Activated CD4-positive, alpha-beta memory T cell treated with anti-CD3 and anti-CD28 coated beads for 36 hours (primary cell): ENCODE data around the gene CLEC11A. TPM values are rescaled to one million over a fixed set of nuclear protein-coding genes. Genes with fewer than 3 reads are reported as not detected.

Experiments used
- CTCF ChIA-PET: fragments of 350-600 bp; sonication (Branson Sonifier 250); formaldehyde crosslinking; loops from one replicate; lab custom pipeline; 2021; ENCODE audit warnings: antibody characterized with exemption, inconsistent platforms; lab: Charles Lee
- POLR2A ChIA-PET: fragments of 350-600 bp; sonication (Branson Sonifier 250); formaldehyde crosslinking; loops from one replicate; lab custom pipeline; 2021; ENCODE audit warnings: antibody characterized with exemption; lab: Charles Lee
- DNase-seq: peaks from one replicate; pipeline ENCODE4 v3.0.0-alpha.2; 2020
- H3K27ac Mint-ChIP-seq: one replicate; pipeline ENCODE4 v1.8.0; 2021; ENCODE audit warnings: mixed read lengths
- H3K27me3 Mint-ChIP-seq: one replicate; pipeline ENCODE4 v1.8.0; 2021; ENCODE audit warnings: mixed read lengths
- H3K36me3 Mint-ChIP-seq: one replicate; pipeline ENCODE4 v1.8.0; 2021; ENCODE audit warnings: mixed read lengths
- H3K4me1 Mint-ChIP-seq: one replicate; pipeline ENCODE4 v1.8.0; 2021; ENCODE audit warnings: low read depth, mixed read lengths
- H3K4me3 Mint-ChIP-seq: one replicate; pipeline ENCODE4 v1.8.0; 2021; ENCODE audit warnings: mild to moderate bottlenecking, mixed read lengths
- H3K9me3 Mint-ChIP-seq: one replicate; pipeline ENCODE4 v1.8.0; 2021; ENCODE audit warnings: mixed read lengths
- intact Hi-C: fragments of 100-400 bp; cut with micrococcal nuclease; formaldehyde crosslinking; loops from one replicate; pipeline ENCODE4 v1.15.1; 2023
- total RNA-seq, 2 experiments: library from RNA; stranded (reverse); gene quantifications; one replicate each; pipeline ENCODE4 v1.2.3, GENCODE V29; 2021

CLEC11A gene
- total RNA-seq, 2 experiments from 2014 or later: 0.41 to 0.71 TPM

DNA sequence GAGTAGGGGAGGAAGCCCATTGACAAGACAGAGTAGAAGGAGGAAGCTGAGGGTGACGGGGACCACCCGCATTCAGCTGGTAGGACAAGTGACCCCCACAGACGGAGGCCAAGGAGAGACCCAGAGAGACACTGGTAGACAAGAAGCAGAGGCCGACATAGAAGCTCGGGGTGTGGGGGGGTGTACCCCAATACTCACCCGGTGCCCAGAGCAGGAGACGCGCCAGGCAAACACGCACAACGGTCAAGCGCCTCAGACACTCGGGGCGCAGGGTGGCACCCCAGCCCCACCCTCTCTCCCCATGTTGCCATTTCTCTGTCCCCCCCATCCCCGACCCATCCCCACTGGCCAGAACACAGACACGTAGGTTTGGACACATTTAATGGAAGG lies 27.1 kb upstream of the CLEC11A start:
- ChIA-PET POLR2A (no interaction called here), CTCF (no interaction called here)
- DNase-seq: no peak
- Mint-ChIP-seq H3K27ac (no peak overlapping the region), H3K27me3 (peaks cover 48% of the 10 kb centered on the region), H3K9me3 (no peaks in the 10 kb centered on the region), H3K4me3 (no peak overlapping the region), H3K4me1 (no peaks in the 10 kb centered on the region), H3K36me3 (no peaks in the 10 kb centered on the region)
- intact Hi-C loops: no loop called here

DNA sequence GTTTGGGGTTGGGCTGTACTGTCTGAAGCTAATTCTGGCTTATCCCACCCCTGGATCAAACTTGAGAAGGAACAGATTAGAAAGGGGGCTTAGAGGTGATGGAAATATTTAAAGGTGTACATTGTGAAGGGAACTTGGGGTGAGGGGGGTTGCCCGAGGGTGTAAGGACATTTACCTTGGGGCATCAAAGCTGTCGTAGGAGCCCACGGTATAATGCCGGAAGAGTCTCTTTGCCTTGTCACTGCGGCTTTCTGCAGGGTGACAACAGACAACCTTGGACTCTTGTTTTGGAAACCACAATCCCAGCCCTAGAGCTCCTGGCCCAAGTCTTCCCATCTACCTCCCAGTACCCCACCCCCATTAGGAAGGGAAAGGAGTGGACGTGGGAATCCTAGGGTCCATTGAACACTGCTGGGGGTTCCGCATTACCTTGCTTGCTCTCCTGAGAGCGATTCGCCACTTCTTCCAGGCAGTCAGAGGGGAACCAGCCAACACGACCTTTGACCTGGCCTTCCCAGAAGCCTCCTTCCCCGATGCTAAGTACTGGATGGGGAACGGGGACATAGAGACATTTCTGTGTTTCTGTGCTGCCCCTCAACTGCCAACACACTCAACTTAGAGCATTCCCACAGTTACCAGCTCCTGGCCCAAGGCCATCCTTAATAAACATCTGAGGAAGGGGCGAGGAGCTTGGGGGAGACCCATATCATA lies 25.6 kb upstream of the CLEC11A start:
- no peaks in the 10 kb centered on the region for H3K9me3 Mint-ChIP-seq
- H3K36me3 Mint-ChIP-seq: no peaks in the 10 kb centered on the region
- no peak overlapping the region for H3K27ac Mint-ChIP-seq
- intact Hi-C loops: no loop called here
- DNase-seq: no peak
- H3K27me3 Mint-ChIP-seq: peaks cover 41% of the 10 kb centered on the region
- ChIA-PET CTCF (interaction anchor here (1.1 kb wide), 1 partner anchor 28 kb away, joined by 3 read pairs; no protein-coding TSS in a partner anchor), POLR2A (no interaction called here)
- H3K4me1 Mint-ChIP-seq: no peaks in the 10 kb centered on the region
- no peak overlapping the region for H3K4me3 Mint-ChIP-seq

DNA sequence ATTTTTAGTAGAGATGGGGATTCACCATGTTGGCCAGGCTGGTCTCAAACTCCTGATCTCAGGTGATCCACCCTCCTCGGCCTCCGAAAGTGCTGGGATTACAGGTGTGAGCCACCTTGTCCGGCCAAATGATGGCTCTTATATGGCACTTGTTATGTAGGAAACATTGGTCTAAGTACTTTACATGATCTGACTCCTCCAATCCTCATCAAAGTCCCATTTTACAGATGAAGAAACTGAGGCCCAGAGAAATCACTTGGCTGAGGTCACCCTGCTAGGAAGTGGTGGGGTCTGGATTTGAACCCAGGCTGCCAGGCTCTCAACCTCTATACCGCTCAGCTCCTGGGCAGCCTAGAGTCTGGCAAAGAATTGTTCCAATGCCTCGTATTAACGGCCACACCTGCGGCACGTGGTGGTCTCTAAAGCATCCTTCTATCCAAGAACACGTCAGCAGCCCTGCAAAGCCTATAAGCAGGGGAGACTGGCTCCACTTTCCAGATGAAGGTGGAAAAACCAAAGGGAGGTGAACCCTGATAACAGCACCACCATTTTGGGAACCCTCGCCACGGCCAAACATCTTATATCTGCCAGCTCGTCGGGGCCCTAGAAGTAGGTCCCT lies 21.7 kb upstream of the CLEC11A start:
- H3K27me3 Mint-ChIP-seq: peaks cover 45% of the 10 kb centered on the region
- CTCF ChIA-PET: no interaction called here
- POLR2A ChIA-PET: no interaction called here

DNA sequence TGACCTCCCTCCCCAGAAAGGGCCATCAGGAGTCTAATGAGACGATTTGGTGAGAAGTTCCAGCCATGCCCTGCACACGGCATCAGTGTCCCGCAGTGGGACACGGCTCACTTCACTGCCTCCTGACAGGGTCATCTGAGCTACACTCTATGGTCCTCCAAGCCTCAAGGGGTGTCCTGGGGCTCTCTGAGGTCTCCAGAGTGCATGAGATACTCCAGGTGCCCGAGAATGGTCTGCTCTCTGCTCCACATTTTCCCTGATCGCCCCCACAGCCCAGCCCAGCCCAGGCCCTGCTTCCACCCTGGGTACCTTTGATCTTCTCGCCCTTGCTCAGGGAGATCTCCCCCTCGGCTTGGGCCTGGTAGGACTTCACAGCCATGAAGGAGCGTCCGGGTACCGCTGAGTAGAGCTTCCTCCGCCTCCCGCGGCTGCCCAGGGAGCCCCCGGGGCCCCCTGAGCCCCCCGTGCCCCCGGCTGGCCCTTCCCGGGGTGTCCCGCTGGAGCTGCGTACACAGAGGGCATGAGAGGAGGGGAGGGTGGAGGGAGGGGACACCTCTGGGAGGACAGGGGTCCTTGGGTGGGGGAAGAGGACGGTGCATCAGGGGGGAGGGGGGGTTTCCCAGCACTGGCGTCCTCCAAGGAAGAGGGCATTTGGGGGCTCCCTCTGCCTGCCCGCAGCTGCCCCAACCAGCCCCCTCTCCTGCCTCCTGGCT lies 20.9 kb upstream of the CLEC11A start:
- ChIA-PET POLR2A (no interaction called here), CTCF (no interaction called here)
- intact Hi-C loops: no loop called here
- Mint-ChIP-seq H3K9me3 (no peaks in the 10 kb centered on the region), H3K36me3 (no peaks in the 10 kb centered on the region), H3K4me3 (no peak overlapping the region), H3K4me1 (no peaks in the 10 kb centered on the region), H3K27me3 (peaks cover 43% of the 10 kb centered on the region), H3K27ac (no peak overlapping the region)
- DNase-seq: no peak

More for the DNA sequence above, 21.7 kb upstream of the CLEC11A start:
- DNase-seq: no peak
- no peaks in the 10 kb centered on the region for H3K9me3 Mint-ChIP-seq
- H3K4me1 Mint-ChIP-seq: no peaks in the 10 kb centered on the region
- no peak overlapping the region for H3K4me3 Mint-ChIP-seq
- intact Hi-C loops: no loop called here
- H3K36me3 Mint-ChIP-seq: no peaks in the 10 kb centered on the region
- no peak overlapping the region for H3K27ac Mint-ChIP-seq

DNA sequence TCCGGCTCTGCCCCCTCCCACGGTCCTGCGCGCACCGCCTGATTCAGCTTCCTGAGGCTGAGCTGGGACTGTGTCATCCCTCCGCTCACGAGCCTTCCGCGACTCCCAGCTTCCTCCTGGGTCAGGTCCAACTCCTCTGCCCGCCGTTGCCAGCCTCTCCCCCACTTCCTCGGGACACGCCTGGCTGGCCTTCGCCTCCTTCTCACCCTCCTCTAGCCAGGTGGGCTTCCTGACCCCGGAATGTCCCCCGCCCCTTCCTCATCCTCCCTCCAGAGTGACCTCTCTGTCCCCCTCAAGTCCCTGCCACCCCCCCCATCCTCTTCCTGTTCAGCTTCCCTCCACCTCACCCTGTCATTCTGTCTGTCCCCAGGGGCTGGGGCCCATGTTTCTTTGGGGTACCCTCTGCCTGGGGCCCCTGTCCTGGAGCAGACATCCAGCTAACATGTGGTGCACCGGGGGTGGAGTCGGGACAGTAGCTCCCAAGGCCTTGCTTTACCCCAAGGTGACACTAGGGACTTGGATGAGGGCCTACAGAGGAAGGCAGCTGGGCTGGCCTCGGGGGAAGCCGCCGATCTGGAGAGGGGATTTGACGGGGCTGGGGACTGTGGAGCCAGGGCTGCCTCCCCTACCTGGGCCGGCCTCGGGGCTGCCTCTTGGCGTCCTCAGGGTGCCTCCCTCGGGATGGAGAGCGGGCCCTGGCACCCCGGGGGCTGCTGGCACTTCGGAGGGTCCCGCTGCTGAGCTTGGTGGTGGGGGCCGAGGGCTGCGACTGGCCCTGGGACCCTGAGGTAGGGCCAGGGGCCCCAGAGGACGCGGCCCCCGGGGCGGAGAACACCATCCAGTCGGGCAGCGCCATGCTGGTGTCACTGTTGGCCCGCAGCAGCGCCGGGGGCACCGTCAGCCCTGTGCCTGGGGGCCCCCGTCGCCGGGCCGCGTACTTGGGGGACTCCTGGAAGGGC lies 20.0 kb upstream of the CLEC11A start:
- Mint-ChIP-seq H3K4me1 (no peaks in the 10 kb centered on the region), H3K27ac (no peak overlapping the region), H3K27me3 (peaks cover 38% of the 10 kb centered on the region), H3K9me3 (no peaks in the 10 kb centered on the region), H3K36me3 (no peaks in the 10 kb centered on the region), H3K4me3 (no peak overlapping the region)
- intact Hi-C loops: no loop called here
- ChIA-PET POLR2A (no interaction called here), CTCF (no interaction called here)
- no peak for DNase-seq

DNA sequence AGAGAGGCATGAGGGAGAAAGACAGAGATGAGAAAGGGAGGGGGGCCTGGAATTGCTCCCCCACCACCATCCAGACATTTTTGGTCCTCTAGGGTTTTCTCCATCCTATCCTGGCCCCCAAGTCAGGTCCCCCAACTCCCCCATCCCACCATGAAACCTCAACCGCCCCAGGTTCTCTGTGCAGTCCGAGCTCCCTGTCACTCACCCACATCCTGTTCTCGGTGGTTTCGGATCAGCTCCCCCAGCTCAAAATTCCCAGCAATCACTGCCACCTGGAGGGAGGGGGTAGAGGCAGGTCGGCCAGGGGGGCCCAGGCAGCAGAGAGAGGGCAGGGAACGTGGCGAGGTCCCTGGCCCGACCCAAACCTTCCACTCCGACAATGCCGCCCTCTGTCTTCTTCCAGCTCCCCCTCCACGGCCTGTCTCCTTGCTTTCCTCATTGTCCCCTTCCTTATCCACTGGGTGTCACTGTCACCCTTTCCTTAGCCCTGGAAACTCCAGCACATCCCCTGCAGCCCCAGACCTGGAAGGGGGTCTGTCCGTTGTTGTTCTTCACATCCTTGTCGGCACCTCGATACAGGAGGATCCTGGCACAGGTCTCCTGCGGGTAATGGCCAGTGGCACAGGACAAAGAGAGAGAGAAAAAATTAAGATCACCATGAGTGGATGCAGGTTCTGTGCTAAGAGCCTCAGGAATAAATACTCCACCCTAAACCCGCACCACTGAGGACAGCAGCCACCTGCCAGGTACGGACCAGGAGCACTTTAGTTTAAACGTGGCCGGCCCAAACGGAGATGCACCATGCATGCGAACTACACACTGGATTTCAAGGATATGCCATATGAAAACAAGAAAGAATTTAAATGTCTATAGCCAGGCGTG lies 19.0 kb upstream of the CLEC11A start:
- H3K27me3 Mint-ChIP-seq: peaks cover 42% of the 10 kb centered on the region
- intact Hi-C loops: no loop called here
- H3K27ac Mint-ChIP-seq: no peak overlapping the region
- POLR2A ChIA-PET: no interaction called here
- H3K9me3 Mint-ChIP-seq: no peaks in the 10 kb centered on the region
- no peaks in the 10 kb centered on the region for H3K4me1 Mint-ChIP-seq
- DNase-seq: no peak
- H3K4me3 Mint-ChIP-seq: no peak overlapping the region
- H3K36me3 Mint-ChIP-seq: no peaks in the 10 kb centered on the region
- CTCF ChIA-PET: interaction anchor here (3.2 kb wide), 1 partner anchor 21 kb away, joined by 11 read pairs; no protein-coding TSS in a partner anchor

DNA sequence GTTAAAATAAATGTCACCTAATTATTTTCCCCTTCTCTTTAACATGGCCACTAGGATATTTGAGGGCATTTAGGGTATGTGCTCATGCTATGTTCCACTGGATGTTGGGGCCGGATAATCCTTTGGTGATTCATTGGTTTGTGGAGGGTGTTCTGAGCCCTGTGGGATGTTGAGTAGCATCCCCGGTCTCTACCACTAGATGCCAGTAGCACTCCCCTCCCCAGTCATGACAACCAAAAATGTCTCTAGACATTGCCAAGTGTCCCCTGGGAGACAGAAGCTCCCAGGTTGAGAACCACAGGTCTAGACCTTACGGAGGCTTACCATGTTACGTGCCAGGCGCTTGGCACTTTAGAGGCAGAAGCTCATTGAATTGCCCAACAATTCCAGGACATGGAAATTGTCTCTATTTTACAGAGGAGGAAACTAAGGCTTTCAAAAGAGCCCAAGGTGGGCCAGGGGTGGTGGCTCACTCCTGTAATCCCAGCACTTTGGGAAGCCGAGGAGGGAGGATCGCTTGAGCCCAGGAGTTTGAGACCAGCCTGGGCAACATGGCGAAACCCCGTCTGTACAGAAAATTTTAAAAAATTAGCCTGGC lies 17.6 kb upstream of the CLEC11A start:
- Mint-ChIP-seq H3K27ac (no peak overlapping the region), H3K36me3 (no peaks in the 10 kb centered on the region), H3K4me1 (no peaks in the 10 kb centered on the region), H3K9me3 (no peaks in the 10 kb centered on the region), H3K4me3 (no peak overlapping the region), H3K27me3 (peaks cover 36% of the 10 kb centered on the region)
- POLR2A ChIA-PET: no interaction called here
- intact Hi-C loops: loop anchor here (5.0 kb wide), 1 partner anchor 217 kb away; no protein-coding TSS in a partner anchor
- DNase-seq: peak; percentile 48
- CTCF ChIA-PET: interaction anchor here (0.6 to 3.2 kb wide), 3 partner anchors 19 to 78 kb away, joined by 4 to 11 read pairs (median 9); no protein-coding TSS in a partner anchor

DNA sequence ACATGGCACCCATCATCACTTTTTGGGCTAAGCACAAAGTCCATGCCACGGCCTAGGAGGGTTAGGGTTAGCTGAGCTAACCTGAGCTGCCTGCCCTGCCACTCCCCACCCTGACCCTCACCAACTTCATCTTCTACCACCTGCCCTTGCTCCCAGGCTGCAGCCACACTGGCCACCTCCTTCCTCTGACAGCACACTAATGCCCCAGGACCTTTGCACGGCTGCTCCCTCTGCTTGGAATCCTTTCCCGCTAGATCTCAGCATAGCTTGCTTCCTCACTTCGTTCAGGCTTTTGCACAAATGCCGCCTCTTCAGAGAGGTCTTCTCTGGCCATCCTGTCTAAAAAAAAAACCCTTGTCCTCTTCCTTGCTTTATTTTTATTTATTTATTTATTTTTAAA lies 16.8 kb upstream of the CLEC11A start:
- CTCF ChIA-PET: interaction anchor here (2.7 to 3.2 kb wide), 2 partner anchors 18 to 77 kb away, joined by 9 to 11 read pairs; no protein-coding TSS in a partner anchor
- no peak overlapping the region for H3K27ac Mint-ChIP-seq
- POLR2A ChIA-PET: no interaction called here
- no peak overlapping the region for H3K4me3 Mint-ChIP-seq
- no peaks in the 10 kb centered on the region for H3K4me1 Mint-ChIP-seq
- H3K27me3 Mint-ChIP-seq: peaks cover 35% of the 10 kb centered on the region
- intact Hi-C loops: loop anchor here (5.0 kb wide), 1 partner anchor 216 kb away; no protein-coding TSS in a partner anchor
- no peaks in the 10 kb centered on the region for H3K9me3 Mint-ChIP-seq
- no peaks in the 10 kb centered on the region for H3K36me3 Mint-ChIP-seq
- DNase-seq: no peak

DNA sequence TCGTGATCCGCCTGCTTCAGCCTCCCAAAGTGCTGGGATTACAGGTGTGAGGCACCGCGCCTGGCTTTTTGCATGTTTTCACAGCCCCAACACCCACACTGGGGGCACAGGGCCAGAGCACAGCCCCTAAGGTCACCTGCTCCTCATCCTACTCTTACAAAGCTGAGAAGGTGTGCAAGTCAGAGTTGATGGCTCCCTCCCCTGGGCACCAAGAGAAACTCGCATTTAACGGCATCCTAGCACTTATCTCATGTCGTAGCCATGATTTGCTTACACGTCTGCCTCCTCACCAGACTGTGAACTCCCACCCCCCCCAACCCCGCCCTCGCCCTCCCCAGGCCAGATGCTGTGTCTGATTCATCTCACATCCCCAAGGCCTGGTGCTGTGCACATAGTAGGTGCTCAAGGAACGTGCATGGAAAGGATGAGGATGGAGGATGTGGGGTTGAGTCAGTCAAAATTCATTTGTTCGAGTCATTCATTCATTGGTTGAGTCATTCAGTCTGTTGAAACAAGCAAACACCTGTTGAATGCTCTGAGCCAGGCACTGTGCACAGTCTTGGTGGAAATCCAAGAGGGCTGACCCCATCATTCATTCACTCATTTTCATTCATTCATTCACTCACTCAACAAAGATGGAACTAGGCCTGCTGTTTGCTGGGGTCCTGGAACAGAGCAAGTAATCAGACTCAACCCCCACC lies 14.8 kb upstream of the CLEC11A start:
- intact Hi-C loops: loop anchor here (5.0 kb wide), 1 partner anchor 214 kb away; no protein-coding TSS in a partner anchor
- H3K4me3 Mint-ChIP-seq: no peak overlapping the region
- CTCF ChIA-PET: no interaction called here
- no peaks in the 10 kb centered on the region for H3K9me3 Mint-ChIP-seq
- no peak overlapping the region for H3K27ac Mint-ChIP-seq
- POLR2A ChIA-PET: no interaction called here
- H3K4me1 Mint-ChIP-seq: no peaks in the 10 kb centered on the region
- H3K27me3 Mint-ChIP-seq: peaks cover 37% of the 10 kb centered on the region
- H3K36me3 Mint-ChIP-seq: no peaks in the 10 kb centered on the region
- no peak for DNase-seq

DNA sequence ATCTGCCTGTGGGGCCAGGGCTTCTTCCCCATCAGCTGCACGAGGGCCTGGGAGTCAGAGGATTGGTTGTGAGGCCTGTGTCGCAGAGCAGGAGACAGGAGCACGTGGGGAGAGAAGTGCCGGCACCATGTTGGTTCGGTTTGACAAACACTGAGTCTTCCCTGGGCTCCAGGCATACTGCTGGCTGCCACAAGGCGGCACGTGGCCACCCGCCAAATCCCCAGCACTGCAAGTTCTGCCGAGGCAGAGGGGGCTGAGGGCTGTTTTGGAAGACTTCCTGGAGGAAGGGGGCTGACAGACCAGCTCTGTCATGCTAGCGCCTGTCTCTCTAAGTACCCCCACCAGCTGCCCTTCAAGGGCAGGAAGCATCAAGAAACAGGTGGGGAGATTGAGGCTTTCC lies 13.1 kb upstream of the CLEC11A start:
- ChIA-PET CTCF (no interaction called here), POLR2A (no interaction called here)
- intact Hi-C loops: no loop called here
- H3K4me3 Mint-ChIP-seq: no peak overlapping the region
- DNase-seq: no peak
- H3K27ac Mint-ChIP-seq: no peak overlapping the region
- H3K4me1 Mint-ChIP-seq: no peaks in the 10 kb centered on the region
- no peaks in the 10 kb centered on the region for H3K36me3 Mint-ChIP-seq
- H3K27me3 Mint-ChIP-seq: peaks cover 38% of the 10 kb centered on the region
- no peaks in the 10 kb centered on the region for H3K9me3 Mint-ChIP-seq
